Spinal cord (tissue), 10 donors: Measurements from ENCODE around the gene FGFR4. TPM values are rescaled to one million over a fixed set of nuclear protein-coding genes. Genes with fewer than 3 reads are reported as not detected.
A peak's percentile ranks its signal among the peaks of the same experiment; 100 is the strongest.

ENCODE experiments used
- DNase-seq, 6 donors: peaks; one replicate each; pipeline versions ENCODE4 v3.0.0 to v3.0.0-alpha.2; 2013 to 2015; ENCODE audit warnings: low spot score in 6 of 6, low read depth in 4 of 6
- H3K27ac ChIP-seq: one replicate; pipeline ENCODE4 v1.5.1; 2013; ENCODE audit warnings: low read depth, low read length, control low read depth
- H3K27me3 ChIP-seq: one replicate; pipeline ENCODE4 v1.6.1; 2013; ENCODE audit warnings: low read length; ENCODE audit not compliant: control insufficient read depth, insufficient read depth
- H3K36me3 ChIP-seq: one replicate; pipeline ENCODE4 v1.6.1; 2013; ENCODE audit warnings: low read length; ENCODE audit not compliant: control insufficient read depth, insufficient read depth
- H3K4me1 ChIP-seq: one replicate; pipeline ENCODE4 v1.6.1; 2013; ENCODE audit warnings: low read length; ENCODE audit not compliant: control insufficient read depth, insufficient read depth
- H3K4me3 ChIP-seq: one replicate; pipeline ENCODE4 v1.5.1; 2013; ENCODE audit warnings: low read depth, low read length, control low read depth
- H3K9me3 ChIP-seq: one replicate; pipeline ENCODE4 v1.6.1; 2013; ENCODE audit warnings: low read length; ENCODE audit not compliant: control insufficient read depth, insufficient read depth
- WGBS: methylation state at CpG from one replicate; pipeline ENCODE4 v1.1.5; 2013; ENCODE audit warnings: missing lambda C conversion rate; ENCODE audit not compliant: insufficient coverage; 5-methylcytosine and 5-hydroxymethylcytosine counted together
- polyA plus RNA-seq, 2 donors: library from polyadenylated mRNA; unstranded; fragments of 120-200 nt; gene quantifications; one replicate each; pipeline ENCODE4 v1.2.1, GENCODE V29; 2013; ENCODE audit not compliant: insufficient read length in 2 of 2
- total RNA-seq, 2 donors: library from RNA; depleted of rRNA in 1 of 2; stranded (reverse); fragments of 120-200 nt in 1 of 2; fragments of >200 nt in 1 of 2; gene quantifications; one replicate each; pipeline versions ENCODE4 v1.2.3 to v1.2.4, GENCODE V29; 2013 to 2014
- donor health status: healthy.

Gene FGFR4
- total and polyA plus RNA-seq, 4 donors: 1.1 to 8.0 (median 4.2) TPM

DNA sequence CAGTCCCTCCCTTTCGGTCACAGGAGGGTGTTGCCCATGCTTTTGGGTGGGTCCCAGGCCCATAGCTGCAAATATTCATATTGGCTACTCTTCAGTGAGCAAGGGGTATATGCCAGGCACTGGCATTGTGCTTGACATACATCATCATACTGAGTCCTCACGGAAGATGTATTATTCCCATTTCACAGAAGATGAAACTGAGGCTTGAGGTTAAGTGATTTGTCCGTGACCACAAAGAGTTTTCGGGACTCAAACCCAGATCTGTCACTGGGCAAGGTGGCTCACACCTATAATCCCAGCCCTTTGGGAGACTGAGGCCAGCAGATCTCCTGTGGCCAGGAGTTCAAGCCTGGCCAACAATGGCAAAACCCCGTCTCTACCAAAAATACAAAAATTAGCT is 6.5 kb upstream of the FGFR4 start:
- Histone ChIP-seq H3K4me3 (no peak overlapping the region), H3K27me3 (no peaks in the 10 kb centered on the region), H3K36me3 (peaks cover 5% of the 10 kb centered on the region), H3K27ac (no peak overlapping the region), H3K9me3 (no peaks in the 10 kb centered on the region), H3K4me1 (peaks cover 8% of the 10 kb centered on the region)
- no peak for DNase-seq
- 100% methylated on average over 3 of the region's 5 CpGs for WGBS

DNA sequence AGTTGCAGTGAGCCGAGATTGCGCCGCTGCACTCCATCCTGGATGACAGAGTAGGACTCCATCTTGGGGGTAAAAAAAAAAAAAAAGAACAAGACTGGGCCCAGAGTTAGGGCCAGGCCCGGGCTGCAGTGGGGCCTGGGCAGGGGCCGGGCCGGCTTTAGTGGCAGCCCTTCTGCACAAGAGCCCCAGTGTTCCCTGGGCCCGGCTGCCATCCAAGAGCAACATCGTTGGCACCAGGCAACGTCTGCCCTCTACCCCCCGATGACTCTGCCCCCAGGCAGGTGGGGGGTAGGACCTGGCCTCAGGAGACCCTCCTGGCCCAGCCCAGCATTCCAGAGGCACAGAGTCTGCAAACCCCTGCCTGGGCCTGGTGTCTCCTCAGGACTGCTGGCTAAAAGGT is 4.9 kb upstream of the FGFR4 start:
- WGBS: 63% methylated on average over 10 of the region's 10 CpGs
- H3K27me3 ChIP-seq: no peaks in the 10 kb centered on the region
- H3K9me3 ChIP-seq: no peaks in the 10 kb centered on the region
- no peak overlapping the region for H3K4me3 ChIP-seq
- H3K4me1 ChIP-seq: peaks cover 19% of the 10 kb centered on the region
- no peak overlapping the region for H3K27ac ChIP-seq
- H3K36me3 ChIP-seq: peaks cover 5% of the 10 kb centered on the region
- DNase-seq: no peak

DNA sequence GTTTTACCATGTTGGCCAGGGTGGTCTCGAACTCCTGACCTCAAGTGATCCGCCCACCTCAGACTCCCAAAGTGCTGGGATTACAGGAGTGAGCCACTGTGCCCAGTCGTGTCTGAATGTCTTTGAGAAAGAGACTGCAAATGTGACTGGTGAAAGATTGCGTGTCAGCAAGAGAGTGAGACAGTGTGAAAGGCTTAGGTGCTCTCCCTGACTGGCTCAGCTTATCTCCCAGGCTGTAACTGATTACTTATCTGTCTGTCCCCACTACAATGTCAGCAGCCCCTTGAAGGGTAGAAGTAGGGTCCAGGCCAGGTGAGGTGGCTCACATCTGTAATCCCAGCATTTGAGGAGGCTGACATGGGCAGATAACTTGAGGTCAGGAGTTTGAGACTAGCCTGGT is 3.4 kb upstream of the FGFR4 start:
- peaks cover 31% of the 10 kb centered on the region for H3K4me1 ChIP-seq
- no peaks in the 10 kb centered on the region for H3K9me3 ChIP-seq
- 100% methylated on average over 2 of the region's 4 CpGs for whole genome bisulfite sequencing
- H3K36me3 ChIP-seq: peaks cover 5% of the 10 kb centered on the region
- no peak overlapping the region for H3K27ac ChIP-seq
- H3K4me3 ChIP-seq: no peak overlapping the region
- H3K27me3 ChIP-seq: peaks cover 5% of the 10 kb centered on the region
- DNase-seq: no peak

DNA sequence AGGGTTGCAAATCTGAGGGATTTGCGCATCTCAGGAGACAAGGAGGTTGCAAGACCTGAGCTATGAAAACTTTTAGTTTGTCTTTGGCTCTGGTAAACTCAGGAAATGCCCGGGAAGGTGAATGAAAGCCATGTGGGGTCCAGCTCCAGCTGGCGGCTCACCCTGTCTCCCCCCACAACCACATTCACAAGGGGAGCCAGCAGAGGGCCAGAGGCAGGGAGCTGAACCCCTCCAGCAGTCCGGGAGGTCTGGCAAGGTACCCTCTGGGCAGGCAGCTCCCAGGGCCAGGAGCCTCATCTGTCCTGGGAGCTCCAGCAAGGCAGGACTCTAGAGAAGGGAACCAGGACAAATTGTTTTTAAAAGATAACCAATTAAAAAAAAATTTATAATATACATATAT is 2.5 kb upstream of the FGFR4 start:
- Histone ChIP-seq H3K27me3 (peaks cover 5% of the 10 kb centered on the region), H3K27ac (no peak overlapping the region), H3K36me3 (peaks cover 5% of the 10 kb centered on the region), H3K4me1 (peaks cover 39% of the 10 kb centered on the region), H3K9me3 (no peaks in the 10 kb centered on the region), H3K4me3 (no peak overlapping the region)
- whole genome bisulfite sequencing: 47% methylated on average over 4 of the region's 4 CpGs
- DNase-seq: no peak

DNA sequence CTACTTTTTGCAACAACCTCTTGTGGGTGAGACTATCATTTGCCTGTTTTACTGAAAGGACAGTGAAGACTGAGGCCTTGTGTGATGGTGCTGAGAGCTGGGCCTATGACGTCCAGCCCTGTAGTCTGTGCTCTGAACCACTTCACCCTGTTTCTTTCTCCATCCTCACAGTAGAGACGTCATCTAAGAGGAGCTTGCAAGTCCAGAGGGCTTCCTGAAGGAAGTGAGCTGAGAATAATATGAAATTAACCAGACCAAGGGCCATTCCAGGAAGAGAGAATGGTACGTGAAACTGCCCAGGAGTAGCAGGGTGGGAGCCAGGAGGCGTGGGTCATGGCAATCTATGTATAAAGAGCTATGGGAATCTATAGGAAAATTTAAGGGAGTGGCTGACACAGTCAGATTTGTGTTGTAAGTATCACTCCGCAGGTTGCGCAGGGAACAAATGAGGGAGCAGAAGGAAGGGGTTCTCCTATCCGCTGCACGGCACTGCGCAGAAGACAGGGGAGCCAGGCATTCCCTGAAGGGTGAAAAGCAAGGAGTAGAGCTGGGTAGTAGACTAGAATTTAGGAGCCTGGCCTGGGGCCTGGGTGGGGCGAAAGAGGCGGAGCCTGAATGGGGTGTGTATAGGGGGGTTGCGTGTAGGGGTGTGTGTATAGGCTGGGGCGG is 596 bp upstream of the FGFR4 start:
- Histone ChIP-seq H3K27ac (no peak overlapping the region), H3K27me3 (peaks cover 5% of the 10 kb centered on the region), H3K9me3 (no peaks in the 10 kb centered on the region), H3K4me1 (peaks cover 46% of the 10 kb centered on the region), H3K4me3 (no peak overlapping the region), H3K36me3 (peaks cover 3% of the 10 kb centered on the region)
- 41% methylated on average over 12 of the region's 13 CpGs for WGBS
- no peak for DNase-seq

DNA sequence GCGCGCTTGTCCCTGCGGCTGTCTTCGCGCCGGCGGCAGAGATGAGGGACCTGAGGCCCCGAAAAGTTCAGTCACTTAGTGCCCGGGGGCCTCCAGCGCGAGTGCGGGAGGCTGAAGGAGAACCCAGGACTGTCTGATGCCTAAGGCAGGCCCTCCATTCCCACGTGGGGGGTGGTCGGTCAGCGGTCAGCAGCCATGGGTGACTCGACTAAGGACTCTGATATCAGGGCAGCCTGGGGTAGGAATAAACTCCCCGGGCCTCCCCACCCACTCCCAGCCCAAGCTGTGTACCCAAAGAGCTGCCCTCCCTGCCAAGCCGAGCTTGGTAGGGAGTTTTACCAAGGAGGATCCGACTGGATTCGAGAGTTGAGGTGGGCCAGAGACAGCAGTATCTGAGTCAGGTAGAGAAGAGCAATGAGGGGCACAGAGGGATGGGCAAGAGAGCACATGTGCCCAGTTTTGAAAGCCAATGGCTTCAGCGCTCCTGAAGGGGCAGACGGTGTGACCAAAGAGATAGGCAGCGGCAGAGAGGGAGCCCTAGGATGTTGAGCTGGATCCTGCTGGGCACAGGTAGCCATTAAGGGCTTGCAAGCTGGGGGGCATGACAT is 787 bp downstream of the FGFR4 start:
- Histone ChIP-seq H3K4me3 (no peak overlapping the region), H3K27me3 (peaks cover 5% of the 10 kb centered on the region), H3K27ac (no peak overlapping the region), H3K4me1 (peaks cover 39% of the 10 kb centered on the region), H3K36me3 (peaks cover 5% of the 10 kb centered on the region), H3K9me3 (no peaks in the 10 kb centered on the region)
- no peak for DNase-seq
- 25% methylated on average over 18 of the region's 23 CpGs for WGBS

DNA sequence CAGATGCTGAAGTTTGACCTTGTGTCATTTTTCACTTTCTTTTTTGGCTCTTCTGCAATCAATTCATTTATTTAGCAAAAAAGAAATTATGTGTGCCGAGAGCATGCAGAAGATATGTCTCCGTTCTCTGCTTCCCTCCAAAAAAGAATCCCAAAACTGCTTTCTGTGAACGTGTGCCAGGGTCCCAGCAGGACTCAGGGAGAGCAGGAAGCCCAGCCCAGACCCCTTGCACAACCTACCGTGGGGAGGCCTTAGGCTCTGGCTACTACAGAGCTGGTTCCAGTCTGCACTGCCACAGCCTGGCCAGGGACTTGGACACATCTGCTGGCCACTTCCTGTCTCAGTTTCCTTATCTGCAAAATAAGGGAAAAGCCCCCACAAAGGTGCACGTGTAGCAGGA is 2.4 kb downstream of the FGFR4 start:
- 49% methylated on average over 5 of the region's 5 CpGs for WGBS
- Histone ChIP-seq H3K9me3 (no peaks in the 10 kb centered on the region), H3K36me3 (peaks cover 16% of the 10 kb centered on the region), H3K27me3 (peaks cover 5% of the 10 kb centered on the region), H3K4me3 (no peak overlapping the region), H3K27ac (no peak overlapping the region), H3K4me1 (peaks cover 39% of the 10 kb centered on the region)
- peak in 1 of 6 donors; percentile 36 for DNase-seq

DNA sequence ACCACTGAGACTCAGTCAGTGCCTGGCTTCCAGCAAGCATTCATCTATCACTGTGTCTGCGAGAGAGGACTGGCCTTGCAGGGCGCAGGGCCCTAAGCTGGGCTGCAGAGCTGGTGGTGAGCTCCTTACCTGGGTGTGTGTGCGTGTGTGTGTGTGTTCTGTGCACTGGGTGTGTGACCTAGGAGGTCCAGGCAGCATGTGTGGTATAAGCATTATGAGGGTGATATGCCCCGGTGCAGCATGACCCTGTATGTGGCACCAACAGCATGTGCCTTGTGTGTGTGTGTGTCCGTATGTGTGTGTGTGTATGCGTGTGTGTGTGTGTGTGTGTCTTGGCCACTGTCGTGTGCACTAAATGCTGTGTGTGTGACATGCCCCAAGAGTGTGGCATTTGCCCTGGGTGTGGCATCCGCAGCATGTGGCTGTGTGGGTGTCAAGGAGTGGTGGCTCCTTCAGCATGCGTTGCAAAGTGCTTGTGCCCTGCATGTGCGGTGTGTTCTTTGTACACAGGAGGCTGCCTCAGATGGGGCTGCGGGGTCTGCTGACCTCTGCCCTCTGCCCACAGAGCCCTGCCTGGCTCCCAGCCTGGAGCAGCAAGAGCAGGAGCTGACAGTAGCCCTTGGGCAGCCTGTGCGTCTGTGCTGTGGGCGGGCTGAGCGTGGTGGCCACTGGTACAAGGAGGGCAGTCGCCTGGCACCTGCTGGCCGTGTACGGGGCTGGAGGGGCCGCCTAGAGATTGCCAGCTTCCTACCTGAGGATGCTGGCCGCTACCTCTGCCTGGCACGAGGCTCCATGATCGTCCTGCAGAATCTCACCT is 3.3 kb downstream of the FGFR4 start:
- Histone ChIP-seq H3K4me1 (peaks cover 48% of the 10 kb centered on the region), H3K4me3 (no peak overlapping the region), H3K9me3 (no peaks in the 10 kb centered on the region), H3K27ac (no peak overlapping the region), H3K36me3 (peaks cover 19% of the 10 kb centered on the region), H3K27me3 (peaks cover 5% of the 10 kb centered on the region)
- no peak for DNase-seq
- 83% methylated on average over 21 of the region's 21 CpGs for WGBS

DNA sequence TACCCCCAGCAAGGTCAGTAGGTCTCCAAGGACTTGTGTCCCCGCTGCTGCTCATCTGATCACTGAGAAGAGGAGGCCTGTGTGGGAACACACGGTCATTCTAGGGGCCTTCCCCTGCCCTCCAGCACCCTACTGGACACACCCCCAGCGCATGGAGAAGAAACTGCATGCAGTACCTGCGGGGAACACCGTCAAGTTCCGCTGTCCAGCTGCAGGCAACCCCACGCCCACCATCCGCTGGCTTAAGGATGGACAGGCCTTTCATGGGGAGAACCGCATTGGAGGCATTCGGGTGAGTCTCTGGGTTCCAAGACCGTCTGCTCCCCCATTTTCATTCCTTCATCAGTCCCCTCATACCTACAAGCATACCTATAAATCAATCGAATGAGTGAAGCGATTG is 4.1 kb downstream of the FGFR4 start:
- WGBS: 92% methylated on average over 11 of the region's 13 CpGs
- no peak overlapping the region for H3K27ac ChIP-seq
- peaks cover 48% of the 10 kb centered on the region for H3K4me1 ChIP-seq
- H3K36me3 ChIP-seq: peaks cover 26% of the 10 kb centered on the region
- no peak overlapping the region for H3K4me3 ChIP-seq
- no peaks in the 10 kb centered on the region for H3K9me3 ChIP-seq
- peaks cover 5% of the 10 kb centered on the region for H3K27me3 ChIP-seq
- no peak for DNase-seq
